GM19324 (cell line): Measurements from ENCODE around the gene ATP9B.

ENCODE experiments used
- ATAC-seq: cut with Tn5 transposase; IDR thresholded peaks from one replicate; pipeline ENCODE4 v1.9.1; 2021; ENCODE audit warnings: mild to moderate bottlenecking, moderate library complexity; ENCODE audit not compliant: unreplicated experiment, low FRiP score

ATP9B gene

DNA sequence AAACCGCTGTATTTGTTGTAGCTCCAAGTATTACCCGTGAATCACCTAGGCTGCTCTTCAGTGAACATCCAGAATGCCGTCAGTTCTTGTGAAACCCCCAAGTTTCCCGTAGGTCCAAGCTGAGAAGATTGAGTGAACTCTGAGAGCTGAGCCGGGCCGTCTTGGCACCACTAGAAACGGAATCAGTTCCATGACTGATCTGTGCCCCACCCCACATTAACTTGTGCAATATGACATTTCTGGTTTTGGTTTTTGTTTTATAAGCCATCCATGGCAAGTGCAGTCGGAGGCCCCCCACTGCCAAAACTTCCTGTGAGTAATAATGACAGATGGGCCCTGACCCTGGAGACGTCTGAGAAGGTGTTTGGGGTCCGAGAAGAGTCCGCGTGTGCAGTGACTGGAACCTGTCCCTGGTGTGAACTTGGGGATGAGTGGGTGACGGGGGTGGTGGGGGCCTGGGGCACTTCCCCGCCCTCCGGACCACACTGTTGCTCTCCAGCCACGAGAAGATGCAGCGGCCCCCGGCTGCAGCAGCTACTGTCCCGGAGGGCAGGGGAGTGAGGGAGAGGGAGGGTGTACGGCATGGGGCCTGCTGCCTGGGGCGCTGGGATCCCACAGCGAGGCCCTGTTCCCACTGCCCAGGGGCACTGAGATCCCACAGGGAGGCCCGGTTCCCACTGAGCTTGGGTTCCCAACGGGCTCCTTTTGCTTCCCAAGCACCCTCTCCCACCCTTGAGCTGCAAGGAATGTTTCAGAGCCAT lies 353.0 kb downstream of the ATP9B start:
- peak; percentile 59 for ATAC-seq

DNA sequence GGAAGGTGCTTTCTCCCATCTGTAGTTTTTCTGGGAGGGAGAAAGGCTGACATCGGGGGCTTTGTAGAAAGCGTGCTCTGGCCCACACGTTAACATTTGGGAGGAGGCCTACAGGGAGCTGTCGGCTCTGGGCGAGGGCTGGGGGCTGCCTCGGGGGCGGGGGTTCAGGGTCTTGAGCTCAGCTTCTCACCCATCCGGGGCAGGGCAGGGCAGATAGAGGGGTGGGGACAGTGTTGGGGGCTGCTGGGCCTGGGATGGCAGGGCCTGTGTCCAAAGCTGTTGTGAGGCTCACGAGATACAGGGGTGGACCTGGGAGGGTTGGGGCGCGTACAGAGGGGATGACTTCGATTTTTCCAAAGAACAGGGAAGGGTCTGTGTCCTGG lies 353.6 kb downstream of the ATP9B start:
- ATAC-seq, result no peak

DNA sequence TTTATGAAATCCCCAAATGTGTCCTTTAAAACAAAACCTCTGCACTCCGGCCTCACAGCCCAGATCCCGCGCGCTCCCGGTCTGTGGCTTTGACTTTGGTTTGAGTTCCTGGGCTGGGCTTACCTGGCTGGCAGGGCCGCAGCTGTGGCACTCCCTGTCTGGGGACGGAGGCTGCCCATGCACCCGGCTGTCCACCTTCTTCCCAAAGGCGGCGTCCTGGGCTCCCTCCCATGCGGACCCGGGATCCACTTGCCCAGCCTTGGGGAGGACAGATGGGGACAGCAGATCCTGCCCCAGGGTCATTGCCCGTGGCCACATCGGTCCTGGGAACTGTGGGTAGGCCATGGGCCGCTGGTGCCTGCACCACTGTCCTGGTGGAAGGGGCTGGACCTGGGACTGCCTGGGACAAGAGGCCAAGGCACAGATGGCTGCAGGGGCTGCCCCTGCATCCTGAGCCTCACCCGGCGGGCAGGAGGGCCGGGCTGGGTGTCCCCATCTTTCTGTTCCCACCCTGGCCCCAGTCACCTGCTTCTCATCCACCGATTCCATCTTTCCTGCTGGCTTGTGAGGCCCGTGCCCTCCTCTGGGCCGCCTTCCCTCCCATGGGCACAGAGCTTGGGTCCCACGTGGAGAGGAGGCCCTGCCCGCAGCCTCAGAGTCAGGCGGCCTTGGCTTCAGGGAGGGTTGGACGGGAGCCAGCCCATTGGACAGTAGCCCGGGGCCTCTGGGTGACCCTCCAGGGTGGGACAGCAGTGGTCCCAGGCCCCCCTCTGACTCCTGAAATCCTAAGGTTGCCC lies 354.2 kb downstream of the ATP9B start:
- ATAC-seq, result no peak

DNA sequence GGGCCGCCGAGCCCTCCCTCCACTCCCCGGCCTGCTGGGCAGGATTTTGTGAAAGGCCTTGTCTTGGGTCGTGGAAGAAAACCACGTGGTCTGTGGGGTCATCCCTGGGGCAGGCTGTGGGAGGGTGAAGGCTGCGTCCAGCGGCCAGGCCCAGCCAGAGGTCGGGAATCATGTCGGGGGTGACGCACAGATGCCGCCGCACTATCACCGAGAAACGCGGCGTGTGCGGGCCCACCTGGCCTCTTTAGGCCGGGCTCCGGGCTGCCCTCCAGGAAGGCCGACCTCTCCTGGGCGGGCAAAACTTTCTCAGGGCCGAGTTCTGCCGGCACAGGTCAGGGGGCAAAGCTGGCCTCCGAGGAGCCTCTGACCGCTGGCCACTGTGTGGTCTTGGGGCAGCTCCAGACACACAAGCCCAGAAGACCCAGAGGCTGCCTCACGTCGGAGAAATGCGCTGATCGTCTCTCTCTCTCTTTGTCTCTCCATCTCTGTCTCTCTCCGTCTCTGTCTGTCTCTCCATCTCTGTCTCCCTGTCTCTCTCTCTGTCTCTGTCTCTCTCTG lies 354.9 kb downstream of the ATP9B start:
- no peak for ATAC-seq

DNA sequence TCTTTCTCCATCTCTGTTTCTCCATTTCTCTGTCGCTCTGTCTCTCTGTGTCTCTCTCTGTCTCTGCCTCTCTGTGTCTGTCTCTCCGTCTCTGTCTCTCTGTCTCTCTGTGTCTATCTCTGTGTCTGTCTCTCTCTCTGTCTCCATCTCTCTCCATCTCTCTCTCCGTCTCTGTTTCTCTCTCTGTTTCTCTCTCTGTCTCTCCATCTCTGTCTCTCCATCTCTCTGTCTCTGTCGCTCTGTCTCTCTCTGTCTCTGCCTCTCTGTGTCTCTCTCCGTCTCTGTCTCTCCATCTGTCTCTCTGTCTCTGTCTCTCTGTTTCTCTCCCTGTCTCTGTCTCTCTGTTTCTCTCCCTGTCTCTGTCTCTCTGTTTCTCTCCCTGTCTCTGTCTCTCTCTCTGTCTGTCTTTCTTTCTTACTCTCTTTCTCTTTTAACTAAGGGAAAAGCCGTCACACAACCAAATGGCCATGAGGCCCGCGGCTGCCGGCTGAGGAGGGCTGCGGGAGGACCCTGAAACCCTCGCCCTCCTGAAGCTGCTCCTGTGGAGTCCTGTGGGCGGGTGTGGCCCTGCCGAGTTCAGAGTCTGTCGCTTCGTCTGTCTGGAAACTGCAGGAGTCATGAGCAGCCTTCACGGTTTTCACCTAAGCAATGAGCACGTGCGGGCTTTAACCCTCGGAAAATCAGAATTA lies 355.8 kb downstream of the ATP9B start:
- ATAC-seq, result no peak

DNA sequence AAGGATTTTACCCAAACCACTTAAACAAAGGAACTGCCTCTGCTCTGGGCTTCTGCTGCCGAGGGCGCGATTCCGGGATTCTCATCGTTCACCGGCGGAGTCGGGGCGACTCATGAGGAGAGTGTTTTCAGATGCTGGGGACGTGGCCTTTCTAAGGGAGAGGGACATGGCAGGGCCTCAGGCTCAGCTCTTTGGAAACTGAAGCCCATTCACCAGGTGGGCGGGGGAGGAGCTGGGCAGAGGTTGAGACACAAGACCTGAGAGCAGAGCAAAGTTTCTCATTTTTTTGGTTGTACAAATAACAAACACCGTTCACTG lies 356.3 kb downstream of the ATP9B start:
- ATAC-seq, result no peak

DNA sequence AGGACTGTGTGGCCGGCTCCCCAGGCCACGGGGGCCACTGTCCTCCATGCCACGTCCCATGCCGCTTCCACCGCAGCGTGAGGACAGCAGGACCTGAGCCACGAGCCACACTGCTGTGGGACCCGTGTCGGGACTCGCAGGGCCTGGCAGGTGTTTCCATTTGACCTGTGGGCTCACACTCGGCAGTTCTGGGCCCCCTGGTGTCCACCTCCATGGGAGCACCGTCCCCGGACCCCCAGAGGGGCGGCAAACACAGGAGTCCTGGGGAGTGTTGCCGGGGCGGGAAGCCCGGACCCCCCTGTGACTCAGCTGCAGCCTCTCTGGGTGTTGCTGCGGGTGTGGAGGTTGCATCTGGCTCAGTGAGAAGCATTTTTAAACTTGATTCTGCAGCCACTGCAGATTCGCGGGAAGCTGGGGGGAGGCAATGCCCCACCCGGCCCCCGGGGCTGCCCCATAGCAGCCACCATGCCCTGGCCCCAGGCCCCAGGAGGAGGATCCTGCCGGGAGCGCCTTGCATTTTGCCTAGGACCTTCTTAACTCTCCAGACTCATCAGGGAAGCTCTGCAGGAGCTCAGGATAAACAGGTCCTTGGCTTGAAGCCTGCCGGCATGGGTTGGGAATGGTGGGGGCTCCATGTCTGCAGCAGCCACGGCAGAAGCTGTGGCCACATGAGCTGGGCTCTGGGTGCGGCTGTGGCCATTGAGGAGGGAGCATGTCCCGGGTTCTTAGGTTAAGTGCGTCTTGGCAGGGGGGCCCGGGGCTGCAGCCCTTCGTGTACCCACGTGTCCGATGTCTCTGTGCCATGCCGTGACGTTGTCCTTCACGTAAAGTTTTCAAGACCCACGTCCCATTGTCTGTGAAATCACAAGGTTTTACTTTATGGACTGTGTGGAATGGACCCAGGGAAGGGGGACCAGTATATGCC lies 357.4 kb downstream of the ATP9B start:
- ATAC-seq, result no peak

DNA sequence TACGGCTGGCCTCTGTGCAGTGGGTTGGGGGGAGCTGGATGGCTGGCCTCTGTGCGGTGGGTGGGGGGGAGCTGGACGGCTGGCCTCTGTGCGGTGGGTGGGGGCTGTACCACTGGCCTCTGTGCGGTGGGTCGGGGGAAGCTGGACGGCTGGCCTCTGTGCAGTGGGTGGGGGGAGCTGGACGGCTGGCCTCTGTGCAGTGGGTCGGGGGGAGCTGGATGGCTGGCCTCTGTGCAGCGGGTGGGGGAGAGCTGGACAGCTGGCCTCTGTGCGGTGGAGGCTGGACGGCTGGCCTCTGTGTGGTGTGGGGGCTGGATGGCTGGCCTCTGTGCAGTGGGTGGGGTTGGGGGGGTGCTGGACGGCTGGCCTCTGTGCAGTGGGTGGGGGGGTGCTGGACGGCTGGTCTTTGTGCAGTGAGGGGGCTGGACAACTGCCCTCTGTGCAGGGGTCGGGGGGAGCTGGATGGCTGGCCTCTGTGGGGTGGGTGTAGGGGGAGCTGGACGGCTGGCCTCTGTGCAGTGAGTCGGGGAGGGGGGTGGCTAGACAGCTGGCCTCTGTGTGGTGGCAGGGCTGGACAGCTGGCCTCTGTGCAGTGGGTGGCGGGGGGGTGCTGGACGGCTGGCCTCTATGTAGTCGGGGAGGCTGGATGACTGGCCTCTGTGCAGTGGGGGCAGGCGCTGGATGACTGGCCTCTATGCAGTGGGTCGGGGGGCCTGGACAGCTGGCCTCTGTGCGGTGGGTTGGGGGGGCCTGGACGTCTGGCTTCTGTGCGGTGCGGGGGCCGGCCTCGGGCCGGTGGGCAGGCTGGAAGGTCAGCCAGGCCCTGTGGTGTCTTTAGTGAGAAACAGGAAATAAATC lies 358.4 kb downstream of the ATP9B start:
- ATAC-seq, result no peak
